Measurements from ENCODE around the gene PAK5.

DNA sequence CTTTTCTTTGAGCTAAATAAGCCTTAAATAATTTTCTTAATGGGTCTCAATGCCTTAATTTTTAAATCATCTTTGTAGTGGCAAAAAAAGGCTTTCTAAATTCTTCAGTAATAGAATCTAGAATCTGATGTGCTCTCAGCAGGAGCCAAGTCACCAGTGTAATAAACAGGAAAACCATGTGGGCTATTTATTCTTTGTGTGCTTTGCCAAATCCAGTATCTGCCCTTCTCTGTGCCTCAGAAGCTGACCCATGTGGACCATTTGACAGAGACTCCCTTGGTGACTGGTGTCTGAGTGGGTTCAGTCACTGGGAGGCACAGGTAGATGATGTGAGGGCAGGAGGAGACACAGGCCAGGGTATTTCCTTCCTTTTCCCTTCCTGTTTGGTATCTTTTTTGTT is 152.9 kb downstream of the PAK5 start:
- TF ChIP-seq, protein P1, sequence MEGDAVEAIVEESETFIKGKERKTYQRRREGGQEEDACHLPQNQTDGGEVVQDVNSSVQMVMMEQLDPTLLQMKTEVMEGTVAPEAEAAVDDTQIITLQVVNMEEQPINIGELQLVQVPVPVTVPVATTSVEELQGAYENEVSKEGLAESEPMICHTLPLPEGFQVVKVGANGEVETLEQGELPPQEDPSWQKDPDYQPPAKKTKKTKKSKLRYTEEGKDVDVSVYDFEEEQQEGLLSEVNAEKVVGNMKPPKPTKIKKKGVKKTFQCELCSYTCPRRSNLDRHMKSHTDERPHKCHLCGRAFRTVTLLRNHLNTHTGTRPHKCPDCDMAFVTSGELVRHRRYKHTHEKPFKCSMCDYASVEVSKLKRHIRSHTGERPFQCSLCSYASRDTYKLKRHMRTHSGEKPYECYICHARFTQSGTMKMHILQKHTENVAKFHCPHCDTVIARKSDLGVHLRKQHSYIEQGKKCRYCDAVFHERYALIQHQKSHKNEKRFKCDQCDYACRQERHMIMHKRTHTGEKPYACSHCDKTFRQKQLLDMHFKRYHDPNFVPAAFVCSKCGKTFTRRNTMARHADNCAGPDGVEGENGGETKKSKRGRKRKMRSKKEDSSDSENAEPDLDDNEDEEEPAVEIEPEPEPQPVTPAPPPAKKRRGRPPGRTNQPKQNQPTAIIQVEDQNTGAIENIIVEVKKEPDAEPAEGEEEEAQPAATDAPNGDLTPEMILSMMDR (conservative IDR thresholded peaks at IDR 0.05; ENCODE audit: low read depth in 2 of 2), result no peak
- TF ChIP-seq, protein P2, sequence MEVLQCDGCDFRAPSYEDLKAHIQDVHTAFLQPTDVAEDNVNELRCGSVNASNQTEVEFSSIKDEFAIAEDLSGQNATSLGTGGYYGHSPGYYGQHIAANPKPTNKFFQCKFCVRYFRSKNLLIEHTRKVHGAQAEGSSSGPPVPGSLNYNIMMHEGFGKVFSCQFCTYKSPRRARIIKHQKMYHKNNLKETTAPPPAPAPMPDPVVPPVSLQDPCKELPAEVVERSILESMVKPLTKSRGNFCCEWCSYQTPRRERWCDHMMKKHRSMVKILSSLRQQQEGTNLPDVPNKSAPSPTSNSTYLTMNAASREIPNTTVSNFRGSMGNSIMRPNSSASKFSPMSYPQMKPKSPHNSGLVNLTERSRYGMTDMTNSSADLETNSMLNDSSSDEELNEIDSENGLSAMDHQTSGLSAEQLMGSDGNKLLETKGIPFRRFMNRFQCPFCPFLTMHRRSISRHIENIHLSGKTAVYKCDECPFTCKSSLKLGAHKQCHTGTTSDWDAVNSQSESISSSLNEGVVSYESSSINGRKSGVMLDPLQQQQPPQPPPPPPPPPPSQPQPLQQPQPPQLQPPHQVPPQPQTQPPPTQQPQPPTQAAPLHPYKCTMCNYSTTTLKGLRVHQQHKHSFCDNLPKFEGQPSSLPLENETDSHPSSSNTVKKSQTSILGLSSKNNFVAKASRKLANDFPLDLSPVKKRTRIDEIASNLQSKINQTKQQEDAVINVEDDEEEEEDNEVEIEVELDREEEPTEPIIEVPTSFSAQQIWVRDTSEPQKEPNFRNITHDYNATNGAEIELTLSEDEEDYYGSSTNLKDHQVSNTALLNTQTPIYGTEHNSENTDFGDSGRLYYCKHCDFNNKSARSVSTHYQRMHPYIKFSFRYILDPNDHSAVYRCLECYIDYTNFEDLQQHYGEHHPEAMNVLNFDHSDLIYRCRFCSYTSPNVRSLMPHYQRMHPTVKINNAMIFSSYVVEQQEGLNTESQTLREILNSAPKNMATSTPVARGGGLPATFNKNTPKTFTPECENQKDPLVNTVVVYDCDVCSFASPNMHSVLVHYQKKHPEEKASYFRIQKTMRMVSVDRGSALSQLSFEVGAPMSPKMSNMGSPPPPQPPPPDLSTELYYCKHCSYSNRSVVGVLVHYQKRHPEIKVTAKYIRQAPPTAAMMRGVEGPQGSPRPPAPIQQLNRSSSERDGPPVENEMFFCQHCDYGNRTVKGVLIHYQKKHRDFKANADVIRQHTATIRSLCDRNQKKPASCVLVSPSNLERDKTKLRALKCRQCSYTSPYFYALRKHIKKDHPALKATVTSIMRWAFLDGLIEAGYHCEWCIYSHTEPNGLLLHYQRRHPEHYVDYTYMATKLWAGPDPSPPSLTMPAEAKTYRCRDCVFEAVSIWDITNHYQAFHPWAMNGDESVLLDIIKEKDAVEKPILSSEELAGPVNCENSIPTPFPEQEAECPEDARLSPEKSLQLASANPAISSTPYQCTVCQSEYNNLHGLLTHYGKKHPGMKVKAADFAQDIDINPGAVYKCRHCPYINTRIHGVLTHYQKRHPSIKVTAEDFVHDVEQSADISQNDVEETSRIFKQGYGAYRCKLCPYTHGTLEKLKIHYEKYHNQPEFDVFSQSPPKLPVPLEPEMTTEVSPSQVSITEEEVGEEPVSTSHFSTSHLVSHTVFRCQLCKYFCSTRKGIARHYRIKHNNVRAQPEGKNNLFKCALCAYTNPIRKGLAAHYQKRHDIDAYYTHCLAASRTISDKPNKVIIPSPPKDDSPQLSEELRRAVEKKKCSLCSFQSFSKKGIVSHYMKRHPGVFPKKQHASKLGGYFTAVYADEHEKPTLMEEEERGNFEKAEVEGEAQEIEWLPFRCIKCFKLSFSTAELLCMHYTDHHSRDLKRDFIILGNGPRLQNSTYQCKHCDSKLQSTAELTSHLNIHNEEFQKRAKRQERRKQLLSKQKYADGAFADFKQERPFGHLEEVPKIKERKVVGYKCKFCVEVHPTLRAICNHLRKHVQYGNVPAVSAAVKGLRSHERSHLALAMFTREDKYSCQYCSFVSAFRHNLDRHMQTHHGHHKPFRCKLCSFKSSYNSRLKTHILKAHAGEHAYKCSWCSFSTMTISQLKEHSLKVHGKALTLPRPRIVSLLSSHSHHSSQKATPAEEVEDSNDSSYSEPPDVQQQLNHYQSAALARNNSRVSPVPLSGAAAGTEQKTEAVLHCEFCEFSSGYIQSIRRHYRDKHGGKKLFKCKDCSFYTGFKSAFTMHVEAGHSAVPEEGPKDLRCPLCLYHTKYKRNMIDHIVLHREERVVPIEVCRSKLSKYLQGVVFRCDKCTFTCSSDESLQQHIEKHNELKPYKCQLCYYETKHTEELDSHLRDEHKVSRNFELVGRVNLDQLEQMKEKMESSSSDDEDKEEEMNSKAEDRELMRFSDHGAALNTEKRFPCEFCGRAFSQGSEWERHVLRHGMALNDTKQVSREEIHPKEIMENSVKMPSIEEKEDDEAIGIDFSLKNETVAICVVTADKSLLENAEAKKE (CRISPR knock-in tag; IDR thresholded peaks at IDR 0.05), result no peak
- no peak for TF ChIP-seq EZH2 (IDR thresholded peaks at IDR 0.05; ENCODE audit: low read depth, unreplicated experiment)
- TF ChIP-seq JUNB (IDR thresholded peaks at IDR 0.05; ENCODE audit: unreplicated experiment), result no peak
- no peak for TF ChIP-seq EZH2phosphoT487 (IDR thresholded peaks at IDR 0.05; ENCODE audit: unreplicated experiment)
- TF ChIP-seq, protein P3, sequence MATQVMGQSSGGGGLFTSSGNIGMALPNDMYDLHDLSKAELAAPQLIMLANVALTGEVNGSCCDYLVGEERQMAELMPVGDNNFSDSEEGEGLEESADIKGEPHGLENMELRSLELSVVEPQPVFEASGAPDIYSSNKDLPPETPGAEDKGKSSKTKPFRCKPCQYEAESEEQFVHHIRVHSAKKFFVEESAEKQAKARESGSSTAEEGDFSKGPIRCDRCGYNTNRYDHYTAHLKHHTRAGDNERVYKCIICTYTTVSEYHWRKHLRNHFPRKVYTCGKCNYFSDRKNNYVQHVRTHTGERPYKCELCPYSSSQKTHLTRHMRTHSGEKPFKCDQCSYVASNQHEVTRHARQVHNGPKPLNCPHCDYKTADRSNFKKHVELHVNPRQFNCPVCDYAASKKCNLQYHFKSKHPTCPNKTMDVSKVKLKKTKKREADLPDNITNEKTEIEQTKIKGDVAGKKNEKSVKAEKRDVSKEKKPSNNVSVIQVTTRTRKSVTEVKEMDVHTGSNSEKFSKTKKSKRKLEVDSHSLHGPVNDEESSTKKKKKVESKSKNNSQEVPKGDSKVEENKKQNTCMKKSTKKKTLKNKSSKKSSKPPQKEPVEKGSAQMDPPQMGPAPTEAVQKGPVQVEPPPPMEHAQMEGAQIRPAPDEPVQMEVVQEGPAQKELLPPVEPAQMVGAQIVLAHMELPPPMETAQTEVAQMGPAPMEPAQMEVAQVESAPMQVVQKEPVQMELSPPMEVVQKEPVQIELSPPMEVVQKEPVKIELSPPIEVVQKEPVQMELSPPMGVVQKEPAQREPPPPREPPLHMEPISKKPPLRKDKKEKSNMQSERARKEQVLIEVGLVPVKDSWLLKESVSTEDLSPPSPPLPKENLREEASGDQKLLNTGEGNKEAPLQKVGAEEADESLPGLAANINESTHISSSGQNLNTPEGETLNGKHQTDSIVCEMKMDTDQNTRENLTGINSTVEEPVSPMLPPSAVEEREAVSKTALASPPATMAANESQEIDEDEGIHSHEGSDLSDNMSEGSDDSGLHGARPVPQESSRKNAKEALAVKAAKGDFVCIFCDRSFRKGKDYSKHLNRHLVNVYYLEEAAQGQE (IDR thresholded peaks at IDR 0.05; ENCODE audit: unreplicated experiment), result no peak
- no peak for TF ChIP-seq POLR2AphosphoS5 (IDR thresholded peaks at IDR 0.05; ENCODE audit: low read depth)
- TF ChIP-seq ZNF331 (CRISPR knock-in tag; IDR thresholded peaks at IDR 0.05; ENCODE audit: low read depth), result no peak
- TF ChIP-seq, protein P4, sequence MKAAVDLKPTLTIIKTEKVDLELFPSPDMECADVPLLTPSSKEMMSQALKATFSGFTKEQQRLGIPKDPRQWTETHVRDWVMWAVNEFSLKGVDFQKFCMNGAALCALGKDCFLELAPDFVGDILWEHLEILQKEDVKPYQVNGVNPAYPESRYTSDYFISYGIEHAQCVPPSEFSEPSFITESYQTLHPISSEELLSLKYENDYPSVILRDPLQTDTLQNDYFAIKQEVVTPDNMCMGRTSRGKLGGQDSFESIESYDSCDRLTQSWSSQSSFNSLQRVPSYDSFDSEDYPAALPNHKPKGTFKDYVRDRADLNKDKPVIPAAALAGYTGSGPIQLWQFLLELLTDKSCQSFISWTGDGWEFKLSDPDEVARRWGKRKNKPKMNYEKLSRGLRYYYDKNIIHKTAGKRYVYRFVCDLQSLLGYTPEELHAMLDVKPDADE (IDR thresholded peaks at IDR 0.05), result no peak
- no peak for TF ChIP-seq CREB1 (CRISPR knock-in tag; IDR thresholded peaks at IDR 0.05; ENCODE audit: low read depth)
